Measurements from ENCODE around the gene TMEM213. TPM values are rescaled to one million over a fixed set of nuclear protein-coding genes. Genes with fewer than 3 reads are reported as not detected.

Gene TMEM213
- total RNA-seq, 1 experiment from 2014 or later, result 11.3 TPM

- CTCF ChIA-PET, result no interaction called here
- BruUV-seq (replicated peaks), result no TSS peak
- Mint-ChIP-seq H3K4me3 (ENCODE audit: low read depth, unreplicated experiment) (no peak overlapping the region), H3K27me3 (ENCODE audit: unreplicated experiment) (no peaks in the 10 kb centered on the region), H3K27ac (ENCODE audit: unreplicated experiment) (no peak overlapping the region), H3K4me1 (ENCODE audit: low read depth, unreplicated experiment) (peaks cover 31% of the 10 kb centered on the region), H3K36me3 (ENCODE audit: insufficient read depth, unreplicated experiment) (no peaks in the 10 kb centered on the region), H3K9me3 (ENCODE audit: low read depth, unreplicated experiment) (no peaks in the 10 kb centered on the region)
- TF ChIP-seq CTCF (IDR thresholded peaks at IDR 0.05; ENCODE audit: unreplicated experiment), result no peak
- intact Hi-C loops (cut with micrococcal nuclease; ENCODE audit: unreplicated experiment), result no loop called here
- no peak for DNase-seq
Measured at GRCh38 chr7:138878856-138879255, 81.1 kb downstream of the TMEM213 start.

- CTCF ChIA-PET, result interaction anchor here (0.6 kb wide), 1 partner anchor 688 kb away, joined by 5 read pairs; no protein-coding TSS in a partner anchor
- Mint-ChIP-seq H3K4me3 (ENCODE audit: low read depth, unreplicated experiment) (no peak overlapping the region), H3K9me3 (ENCODE audit: low read depth, unreplicated experiment) (no peaks in the 10 kb centered on the region), H3K27me3 (ENCODE audit: unreplicated experiment) (no peaks in the 10 kb centered on the region), H3K36me3 (ENCODE audit: insufficient read depth, unreplicated experiment) (no peaks in the 10 kb centered on the region), H3K4me1 (ENCODE audit: low read depth, unreplicated experiment) (peaks cover 34% of the 10 kb centered on the region), H3K27ac (ENCODE audit: unreplicated experiment) (no peak overlapping the region)
- no peak for TF ChIP-seq CTCF (IDR thresholded peaks at IDR 0.05; ENCODE audit: unreplicated experiment)
- intact Hi-C loops (cut with micrococcal nuclease; ENCODE audit: unreplicated experiment), result no loop called here
- BruUV-seq (replicated peaks), result no TSS peak
- no peak for DNase-seq
Measured at GRCh38 chr7:138879356-138879755, 81.6 kb downstream of the TMEM213 start.

- CTCF ChIA-PET, result no interaction called here
- no peaks in the 10 kb centered on the region for H3K9me3 Mint-ChIP-seq (ENCODE audit: low read depth, unreplicated experiment)
- peaks cover 32% of the 10 kb centered on the region for H3K4me1 Mint-ChIP-seq (ENCODE audit: low read depth, unreplicated experiment)
- no peak for TF ChIP-seq CTCF (IDR thresholded peaks at IDR 0.05; ENCODE audit: unreplicated experiment)
- intact Hi-C loops (cut with micrococcal nuclease; ENCODE audit: unreplicated experiment), result loop anchor here (10.0 kb wide), 1 partner anchor 194 kb away; no protein-coding TSS in a partner anchor
- BruUV-seq (replicated peaks), result no TSS peak
- DNase-seq, result peak; percentile 65
- H3K27me3 Mint-ChIP-seq (ENCODE audit: unreplicated experiment), result no peaks in the 10 kb centered on the region
- H3K36me3 Mint-ChIP-seq (ENCODE audit: insufficient read depth, unreplicated experiment), result no peaks in the 10 kb centered on the region
- H3K4me3 Mint-ChIP-seq (ENCODE audit: low read depth, unreplicated experiment), result no peak overlapping the region
- H3K27ac Mint-ChIP-seq (ENCODE audit: unreplicated experiment), result no peak overlapping the region
Measured at GRCh38 chr7:138880881-138881578, 83.2 kb downstream of the TMEM213 start.

- DNase-seq, result no peak
- no TSS peak for BruUV-seq (replicated peaks)
- Mint-ChIP-seq H3K9me3 (ENCODE audit: low read depth, unreplicated experiment) (no peaks in the 10 kb centered on the region), H3K36me3 (ENCODE audit: insufficient read depth, unreplicated experiment) (no peaks in the 10 kb centered on the region), H3K4me1 (ENCODE audit: low read depth, unreplicated experiment) (peaks cover 31% of the 10 kb centered on the region), H3K27me3 (ENCODE audit: unreplicated experiment) (no peaks in the 10 kb centered on the region), H3K4me3 (ENCODE audit: low read depth, unreplicated experiment) (no peak overlapping the region), H3K27ac (ENCODE audit: unreplicated experiment) (no peak overlapping the region)
- intact Hi-C loops (cut with micrococcal nuclease; ENCODE audit: unreplicated experiment), result loop anchor here (10.0 kb wide), 1 partner anchor 193 kb away; no protein-coding TSS in a partner anchor
- no peak for TF ChIP-seq CTCF (IDR thresholded peaks at IDR 0.05; ENCODE audit: unreplicated experiment)
- CTCF ChIA-PET, result no interaction called here
Measured at GRCh38 chr7:138881579-138882188, 83.9 kb downstream of the TMEM213 start.

All from Calu3 (cell line).